Ovary (tissue), 10 donors: Measurements from ENCODE around the gene NPM1. TPM values are rescaled to one million over a fixed set of nuclear protein-coding genes. Genes with fewer than 3 reads are reported as not detected.
A peak's percentile ranks its signal among the peaks of the same experiment; 100 is the strongest.

ENCODE experiments used
- DNase-seq, 5 donors: peaks; one replicate each; pipeline ENCODE4 v3.0.0-alpha.2; 2019 to 2020
- H3K27ac ChIP-seq, 2 donors: fragments of 200-600 bp; one replicate each; pipeline versions ENCODE4 v1.5.1 to v1.8.0; 2019 to 2022
- H3K27me3 ChIP-seq: fragments of 200-600 bp; one replicate; pipeline ENCODE4 v1.8.0; 2022
- H3K36me3 ChIP-seq: fragments of 200-600 bp; sonication (generic); one replicate; pipeline ENCODE4 v1.5.1; 2019
- H3K4me1 ChIP-seq: one replicate; pipeline ENCODE4 v1.8.1; 2013; ENCODE audit warnings: mild to moderate bottlenecking, moderate library complexity; ENCODE audit not compliant: insufficient read depth
- H3K4me3 ChIP-seq: fragments of 200-600 bp; sonication (generic); one replicate; pipeline ENCODE4 v1.5.1; 2017
- H3K9me3 ChIP-seq, 2 donors: fragments of 200-600 bp in 1 of 2; sonication (generic) in 1 of 2; one replicate each; pipeline versions ENCODE4 v1.5.1 to v1.8.1; 2013 to 2019; ENCODE audit warnings: mild to moderate bottlenecking in 1 of 2, moderate library complexity in 1 of 2
- EP300 ChIP-seq: sonication (generic); formaldehyde crosslinking; IDR thresholded peaks from one replicate; pipeline ENCODE4 v1.6.1; 2017; ENCODE audit warnings: antibody characterized with exemption
- POLR2A ChIP-seq: fragments of 450-650 bp; IDR thresholded peaks from one replicate; pipeline ENCODE4 v1.6.1; 2017; ENCODE audit warnings: antibody characterized with exemption, mild to moderate bottlenecking, moderate library complexity
- WGBS, 3 donors: extraction: QIAGEN DNeasy Blood & Tissue Kit in 1 of 3; methylation state at CpG; one replicate each; pipeline versions ENCODE4 v1.1.5 to v1.1.7; 2013 to 2017; 5-methylcytosine and 5-hydroxymethylcytosine counted together
- intact Hi-C, 4 donors: fragments of 100-400 bp; cut with DNase I; formaldehyde crosslinking; loops; one replicate each; pipeline versions ENCODE4 v1.11.0 to v1.15.1; 2022 to 2023
- long read RNA-seq, 3 donors: library from polyadenylated mRNA in 2 of 3; unstranded in 2 of 3; transcript quantifications; one replicate each; pipeline ENCODE4 v2.0.0 and lab custom pipeline, GENCODE V29; 2021 to 2026
- polyA plus RNA-seq, 2 donors: library from polyadenylated mRNA; stranded (reverse); fragments of 200-250 nt in 1 of 2; fragments of 350-450 nt in 1 of 2; fragmentation: Illumina TruSeq in 1 of 2; extraction: RNeasy Lipid Tissue Mini Kit (QIAGEN cat#74804) in 1 of 2; gene quantifications; one replicate each; pipeline ENCODE4 v1.2.3, GENCODE V29; 2013 to 2014
- total RNA-seq, 7 donors: library from RNA; depleted of rRNA in 2 of 7; stranded (reverse); fragments of >200 nt in 2 of 7; fragmentation: NEBNext Ultra II Directional in 3 of 7; extraction: Animal tissue kit (Norgen Biotek cat#: 25700) in 3 of 7; gene quantifications; one replicate each; pipeline versions ENCODE4 v1.1.0 to v1.2.4, GENCODE V29; 2016 to 2023
- TF ChIP-seq, protein P1 (sequence below), 3 donors: fragments of 450-650 bp in 2 of 3; fragments of 200-600 bp in 1 of 3; IDR thresholded peaks; one replicate each; pipeline versions ENCODE4 v1.5.1 to v1.8.0; 2016 to 2022; ENCODE audit warnings: antibody characterized with exemption in 3 of 3, mild to moderate bottlenecking in 1 of 3
- donor health status: DM: no; HTN: no; CAD: no; lungs with moderate emphysema.
- donor health status: DM: no; HTN: no; CAD: no.
- donor health status: Bipolar disorder and iron deficiency.
- donor health status: DM: yes; HTN: yes; CAD: no.
- donor health status: DM: no; HTN: no; CAD: no.
- donor health status: DM: yes; HTN: yes; CAD: no.

NPM1 gene
- 1,000 to 10,000 TPM; 1,123 to 2,623 (median 1,600) TPM for total RNA-seq
- polyA plus RNA-seq = 1,000 to 10,000 TPM; 2,200 to 3,932 TPM
- long read RNA-seq, donor 1, transcript NPM1-202 (10 exons, 1,237 nt) = minor isoform, 171 of 8,969 reads
- long read RNA-seq, donor 1, transcript NPM1-201 (11 exons, 1,758 nt) = major isoform, 8,029 of 8,969 reads
- long read RNA-seq, donor 1, transcript NPM1-203 (10 exons, 1,598 nt) = minor isoform, 356 of 8,969 reads
- long read RNA-seq, donor 1, partial matches to known transcripts = 65 of 8,969 reads
- long read RNA-seq, donor 1, other reads (novel, unspliced or antisense) = 346 of 8,969 reads
- long read RNA-seq, donor 2, transcript NPM1-212 (2 exons, 640 nt) = minor isoform, 10 of 657 reads
- long read RNA-seq, donor 2, transcript NPM1-203 (10 exons, 1,598 nt) = minor isoform, 42 of 657 reads
- long read RNA-seq, donor 2, transcript NPM1-202 (10 exons, 1,237 nt) = minor isoform, 11 of 657 reads
- long read RNA-seq, donor 2, transcript NPM1-201 (11 exons, 1,758 nt) = major isoform, 404 of 657 reads
- long read RNA-seq, donor 2, partial matches to known transcripts = 169 of 657 reads
- long read RNA-seq, donor 2, other reads (novel, unspliced or antisense) = 13 of 657 reads
- long read RNA-seq, donor 3, transcript NPM1-203 (10 exons, 1,598 nt) = minor isoform, 57 of 1,118 reads
- long read RNA-seq, donor 3, transcript NPM1-202 (10 exons, 1,237 nt) = minor isoform, 15 of 1,118 reads
- long read RNA-seq, donor 3, transcript NPM1-201 (11 exons, 1,758 nt) = major isoform, 977 of 1,118 reads
- long read RNA-seq, donor 3, partial matches to known transcripts = 16 of 1,118 reads
- long read RNA-seq, donor 3, other reads (novel, unspliced or antisense) = 53 of 1,118 reads

DNA sequence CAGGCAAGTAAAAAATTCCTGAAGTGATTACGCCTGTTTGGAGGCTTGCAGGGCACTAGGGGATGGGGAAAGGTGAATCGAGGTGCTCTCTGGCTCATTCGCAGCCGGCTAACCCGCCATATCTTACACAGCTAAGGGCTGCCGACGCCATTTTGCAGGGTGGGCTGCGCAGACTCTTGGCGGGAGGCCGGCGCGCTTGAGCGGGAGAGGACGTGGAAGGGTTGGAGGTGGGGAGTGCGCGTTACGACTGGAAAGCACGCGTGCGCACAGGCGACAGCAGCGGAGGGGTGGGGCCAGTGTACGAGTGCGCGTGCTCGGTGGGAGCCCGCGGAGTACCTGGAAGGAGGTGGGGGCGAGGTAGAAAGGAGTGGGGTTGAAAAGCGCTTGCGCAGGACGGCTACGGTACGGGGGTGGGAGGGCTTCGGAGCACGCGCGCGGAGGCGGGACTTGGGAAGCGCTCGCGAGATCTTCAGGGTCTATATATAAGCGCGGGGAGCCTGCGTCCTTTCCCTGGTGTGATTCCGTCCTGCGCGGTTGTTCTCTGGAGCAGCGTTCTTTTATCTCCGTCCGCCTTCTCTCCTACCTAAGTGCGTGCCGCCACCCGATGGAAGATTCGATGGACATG, at the start of gene NPM1:
Gene NPM1 (plus strand): TSS at position 505 of the 625 bp plus-strand sequence. CDS start 100 bp downstream, at position 605.
- no peaks in the 10 kb centered on the region for H3K27me3 ChIP-seq
- WGBS, 3 donors = 0% methylated on average over 55 to 56 of the region's 56 CpGs
- H3K36me3 ChIP-seq = no peaks in the 10 kb centered on the region
- TF ChIP-seq POLR2A (peak; percentile 85), EP300 (no peak)
- intact Hi-C loops = no loop called here
- H3K9me3 ChIP-seq = no peaks in the 10 kb centered on the region
- peak; percentile 98 for DNase-seq
- H3K4me3 ChIP-seq = peak within 1 kb of the TSS; percentile 93
- peak within 1 kb of the TSS; percentile 70 to 85 for H3K27ac ChIP-seq
- H3K4me1 ChIP-seq = peaks cover 10% of the 10 kb centered on the region

DNA sequence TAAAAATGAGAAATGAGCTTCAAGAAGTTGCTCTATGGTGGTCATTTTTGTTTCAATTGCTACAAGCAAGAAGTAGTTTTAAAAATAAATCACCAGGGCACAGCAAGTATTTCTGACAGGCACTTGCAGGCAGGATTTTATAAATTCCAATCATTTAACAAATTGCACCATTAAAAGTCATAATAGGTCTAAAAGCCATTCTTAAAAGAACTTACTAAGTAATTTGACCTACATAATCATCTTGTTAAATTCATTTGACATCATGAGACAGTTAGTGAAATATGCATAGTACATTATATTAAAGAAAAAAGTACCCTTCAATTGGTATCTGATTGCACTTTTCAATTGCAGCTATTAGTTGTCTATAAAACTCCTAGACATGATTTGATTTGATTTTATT, 47.6 kb upstream of the NPM1 start:
- TF ChIP-seq, protein P1, sequence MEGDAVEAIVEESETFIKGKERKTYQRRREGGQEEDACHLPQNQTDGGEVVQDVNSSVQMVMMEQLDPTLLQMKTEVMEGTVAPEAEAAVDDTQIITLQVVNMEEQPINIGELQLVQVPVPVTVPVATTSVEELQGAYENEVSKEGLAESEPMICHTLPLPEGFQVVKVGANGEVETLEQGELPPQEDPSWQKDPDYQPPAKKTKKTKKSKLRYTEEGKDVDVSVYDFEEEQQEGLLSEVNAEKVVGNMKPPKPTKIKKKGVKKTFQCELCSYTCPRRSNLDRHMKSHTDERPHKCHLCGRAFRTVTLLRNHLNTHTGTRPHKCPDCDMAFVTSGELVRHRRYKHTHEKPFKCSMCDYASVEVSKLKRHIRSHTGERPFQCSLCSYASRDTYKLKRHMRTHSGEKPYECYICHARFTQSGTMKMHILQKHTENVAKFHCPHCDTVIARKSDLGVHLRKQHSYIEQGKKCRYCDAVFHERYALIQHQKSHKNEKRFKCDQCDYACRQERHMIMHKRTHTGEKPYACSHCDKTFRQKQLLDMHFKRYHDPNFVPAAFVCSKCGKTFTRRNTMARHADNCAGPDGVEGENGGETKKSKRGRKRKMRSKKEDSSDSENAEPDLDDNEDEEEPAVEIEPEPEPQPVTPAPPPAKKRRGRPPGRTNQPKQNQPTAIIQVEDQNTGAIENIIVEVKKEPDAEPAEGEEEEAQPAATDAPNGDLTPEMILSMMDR (IDR thresholded peaks at IDR 0.05) = no peak
- no peak for TF ChIP-seq POLR2A
- no peak for TF ChIP-seq EP300
- intact Hi-C loops = no loop called here
- H3K27ac ChIP-seq = no peak overlapping the region
- H3K9me3 ChIP-seq = no peaks in the 10 kb centered on the region
- H3K4me3 ChIP-seq = no peak overlapping the region
- no peak for DNase-seq
- no peaks in the 10 kb centered on the region for H3K27me3 ChIP-seq
- H3K36me3 ChIP-seq = no peaks in the 10 kb centered on the region
- no peaks in the 10 kb centered on the region for H3K4me1 ChIP-seq

DNA sequence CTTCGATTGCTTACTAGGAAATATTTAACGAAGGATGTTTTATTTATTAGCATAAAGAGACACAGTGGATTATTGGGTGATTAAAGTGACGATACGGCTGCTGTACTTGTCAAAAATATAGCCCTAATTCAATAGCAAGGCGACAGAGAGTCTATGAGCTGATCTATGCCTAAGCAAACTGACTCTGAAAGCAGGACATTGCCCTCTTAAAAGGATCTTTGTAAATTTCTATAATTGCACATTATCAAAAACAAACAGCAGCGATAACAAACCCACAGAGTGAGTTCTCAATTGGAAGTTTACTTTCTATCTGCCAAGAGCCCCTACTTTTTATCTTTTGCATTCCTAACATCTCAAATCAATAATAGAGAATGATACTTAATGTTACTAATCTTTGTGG, 47.2 kb upstream of the NPM1 start:
- Histone ChIP-seq H3K4me3 (no peak overlapping the region), H3K36me3 (no peaks in the 10 kb centered on the region), H3K27ac (no peak overlapping the region), H3K4me1 (no peaks in the 10 kb centered on the region), H3K27me3 (no peaks in the 10 kb centered on the region), H3K9me3 (no peaks in the 10 kb centered on the region)
- intact Hi-C loops = no loop called here
- 48 to 64% (median 51%) methylated on average over 6 of the region's 6 CpGs for WGBS, 3 donors
- TF ChIP-seq POLR2A = no peak
- no peak for TF ChIP-seq EP300
- TF ChIP-seq, protein P1 (IDR thresholded peaks at IDR 0.05) = no peak
- DNase-seq = no peak

DNA sequence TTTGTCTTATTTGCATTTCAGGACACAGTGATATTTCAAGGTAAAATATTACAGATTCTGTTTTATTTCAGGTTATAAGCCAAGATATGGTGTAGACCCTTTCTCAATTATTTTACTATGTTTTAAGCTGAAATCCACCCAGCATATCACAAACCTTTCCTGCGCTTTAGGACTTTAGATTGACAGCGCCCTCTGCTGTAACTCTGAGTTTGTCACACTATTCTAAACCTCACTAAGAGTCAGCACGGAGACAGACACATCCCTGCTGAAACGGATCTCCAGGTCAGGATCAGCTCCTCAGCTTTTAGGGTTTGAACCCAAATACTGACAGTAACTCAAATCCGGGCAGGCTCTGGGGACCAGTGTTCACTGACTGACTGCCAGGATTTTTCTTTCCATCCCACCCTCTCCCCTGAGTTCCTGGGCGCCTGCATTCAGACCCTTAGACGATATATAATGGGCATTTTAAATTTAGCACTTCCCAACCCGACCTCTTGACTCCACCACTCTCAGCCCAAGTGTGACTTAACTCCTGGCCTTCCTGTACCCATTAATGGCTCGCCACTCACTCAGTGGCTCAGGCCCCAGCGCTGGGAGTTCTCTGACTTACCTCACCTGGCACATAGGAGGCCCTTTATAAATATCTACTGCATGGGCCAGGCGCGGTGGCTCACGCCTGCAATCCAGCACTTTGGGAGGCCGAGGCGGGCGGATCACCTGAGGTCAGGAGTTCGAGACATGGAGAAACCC, 45.1 kb upstream of the NPM1 start:
- Histone ChIP-seq H3K27ac (no peak overlapping the region), H3K4me3 (no peak overlapping the region), H3K4me1 (no peaks in the 10 kb centered on the region), H3K9me3 (no peaks in the 10 kb centered on the region), H3K36me3 (no peaks in the 10 kb centered on the region), H3K27me3 (no peaks in the 10 kb centered on the region)
- 50 to 55% (median 51%) methylated on average over 17 of the region's 17 CpGs for WGBS, 3 donors
- intact Hi-C loops = no loop called here
- DNase-seq = no peak
- TF ChIP-seq EP300 (no peak), POLR2A (no peak)
- TF ChIP-seq, protein P1 (IDR thresholded peaks at IDR 0.05) = no peak
